ENCODE results near the gene PABPN1.

- no peak for TF ChIP-seq CTCF (IDR thresholded peaks at IDR 0.05)
- TF ChIP-seq POLR2A (IDR thresholded peaks at IDR 0.05), result no peak
These were observed 50.6 kb downstream of the PABPN1 start for GRCh38 chr14:23371865-23372264.

All from uterus (tissue), 2 donors.